OCI-LY7 (cell line): ENCODE results near the gene C1orf174.

Experiments
- EZH2phosphoT487 ChIP-seq: fragments of 200-600 bp; sonication (generic); IDR thresholded peaks from 2 replicates; pipeline ENCODE4 v1.6.1; 2018; ENCODE audit warnings: low read depth, borderline replicate concordance, mild to moderate bottlenecking, mixed run types, antibody characterized with exemption, low read length, moderate library complexity, mixed read lengths
- TF ChIP-seq, protein P1 (sequence below): fragments of 200-600 bp; sonication (generic); conservative IDR thresholded peaks from 2 replicates; pipeline ENCODE4 v1.5.1; 2014; ENCODE audit warnings: mild to moderate bottlenecking, antibody characterized with exemption, low read length, moderate library complexity, mixed read lengths

DNA sequence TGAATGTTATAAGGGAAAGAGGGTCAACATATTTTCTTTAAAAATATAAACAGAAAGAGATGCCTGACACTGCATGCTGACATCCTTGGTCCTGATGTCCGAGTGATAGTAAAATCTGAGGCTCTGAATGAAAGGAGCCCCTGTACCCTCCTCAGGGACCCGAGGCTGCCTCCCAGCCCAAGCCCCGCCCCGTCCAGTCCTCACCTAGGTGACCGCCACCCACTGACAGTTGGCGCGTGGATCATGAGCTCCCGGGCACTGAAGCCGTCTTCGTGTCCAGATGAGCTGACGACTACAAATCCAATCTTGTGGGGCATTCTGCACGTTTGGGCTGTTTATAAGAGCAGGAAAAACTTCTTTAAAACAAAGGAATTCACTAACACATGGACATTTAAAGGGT is 48.0 kb downstream of the C1orf174 start:
- no peak for TF ChIP-seq EZH2phosphoT487
- TF ChIP-seq, protein P1, sequence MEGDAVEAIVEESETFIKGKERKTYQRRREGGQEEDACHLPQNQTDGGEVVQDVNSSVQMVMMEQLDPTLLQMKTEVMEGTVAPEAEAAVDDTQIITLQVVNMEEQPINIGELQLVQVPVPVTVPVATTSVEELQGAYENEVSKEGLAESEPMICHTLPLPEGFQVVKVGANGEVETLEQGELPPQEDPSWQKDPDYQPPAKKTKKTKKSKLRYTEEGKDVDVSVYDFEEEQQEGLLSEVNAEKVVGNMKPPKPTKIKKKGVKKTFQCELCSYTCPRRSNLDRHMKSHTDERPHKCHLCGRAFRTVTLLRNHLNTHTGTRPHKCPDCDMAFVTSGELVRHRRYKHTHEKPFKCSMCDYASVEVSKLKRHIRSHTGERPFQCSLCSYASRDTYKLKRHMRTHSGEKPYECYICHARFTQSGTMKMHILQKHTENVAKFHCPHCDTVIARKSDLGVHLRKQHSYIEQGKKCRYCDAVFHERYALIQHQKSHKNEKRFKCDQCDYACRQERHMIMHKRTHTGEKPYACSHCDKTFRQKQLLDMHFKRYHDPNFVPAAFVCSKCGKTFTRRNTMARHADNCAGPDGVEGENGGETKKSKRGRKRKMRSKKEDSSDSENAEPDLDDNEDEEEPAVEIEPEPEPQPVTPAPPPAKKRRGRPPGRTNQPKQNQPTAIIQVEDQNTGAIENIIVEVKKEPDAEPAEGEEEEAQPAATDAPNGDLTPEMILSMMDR, result no peak
